Lung (tissue), 12 donors: Measurements from ENCODE around the gene TEX14. TPM values are rescaled to one million over a fixed set of nuclear protein-coding genes. Genes with fewer than 3 reads are reported as not detected.
"Not testable (repeated sequence)": the region's sequence is repeated elsewhere in the genome, so short reads cannot be mapped to it uniquely, and the experiment has no call there.

Source experiments
- ATAC-seq: fragments of 200-7000 bp; cut with Tn5 transposase; one replicate; pipeline ENCODE4 v1.9.1; 2020; ENCODE audit warnings: moderate number of reproducible peaks; ENCODE audit not compliant: insufficient read depth, low FRiP score
- DNase-seq, 3 donors: peaks; one replicate each; pipeline ENCODE4 v3.0.0-alpha.2; 2013 to 2017
- H3K27ac ChIP-seq, 2 donors: one replicate each; pipeline ENCODE4 v1.5.1; 2013; ENCODE audit warnings: mild to moderate bottlenecking in 2 of 2, moderate library complexity in 2 of 2, control low read depth in 1 of 2, inconsistent platforms in 1 of 2, low read depth in 1 of 2, low read length in 1 of 2
- H3K27me3 ChIP-seq, 3 donors: one replicate each; pipeline ENCODE4 v1.5.1; 2013; ENCODE audit warnings: low read length in 2 of 3; ENCODE audit not compliant: control insufficient read depth in 3 of 3, insufficient read depth in 3 of 3
- H3K36me3 ChIP-seq, 4 donors: one replicate each; pipeline ENCODE4 v1.5.1; 2013; ENCODE audit warnings: low read length in 4 of 4, mild to moderate bottlenecking in 1 of 4, moderate library complexity in 1 of 4; ENCODE audit not compliant: control insufficient read depth in 4 of 4, insufficient read depth in 4 of 4
- H3K4me1 ChIP-seq, 5 donors: one replicate each; pipeline ENCODE4 v1.5.1; 2013; ENCODE audit warnings: low read length in 5 of 5, mild to moderate bottlenecking in 2 of 5, moderate library complexity in 1 of 5; ENCODE audit not compliant: control insufficient read depth in 5 of 5, insufficient read depth in 5 of 5
- H3K4me3 ChIP-seq: one replicate; pipeline ENCODE4 v1.5.1; 2013; ENCODE audit warnings: mild to moderate bottlenecking, control low read depth, moderate library complexity
- H3K9ac ChIP-seq, 2 donors: one replicate each; pipeline ENCODE4 v1.5.1; 2013; ENCODE audit warnings: low read length in 2 of 2, control low read depth in 1 of 2; ENCODE audit not compliant: insufficient read depth in 1 of 2
- H3K9me3 ChIP-seq, 4 donors: one replicate each; pipeline ENCODE4 v1.5.1; 2013; ENCODE audit warnings: low read length in 3 of 4, mild to moderate bottlenecking in 1 of 4, moderate library complexity in 1 of 4; ENCODE audit not compliant: control insufficient read depth in 4 of 4, insufficient read depth in 3 of 4
- CTCF ChIP-seq: IDR thresholded peaks from 2 replicates; pipeline ENCODE4 v1.5.1; 2012; ENCODE audit warnings: mild to moderate bottlenecking; ENCODE audit errors: control extremely low read depth, extremely low read depth
- WGBS, 2 donors: extraction: QIAGEN DNeasy Blood & Tissue Kit; methylation state at CpG; one replicate each; pipeline ENCODE4 v1.1.7; 2013; 5-methylcytosine and 5-hydroxymethylcytosine counted together
- polyA plus RNA-seq, 2 donors: library from polyadenylated mRNA; stranded (reverse); fragments of 200-250 nt; gene quantifications; one replicate each; pipeline ENCODE4 v1.2.1, GENCODE V29; 2013
- total RNA-seq, 2 donors: library from RNA; depleted of rRNA in 1 of 2; stranded (reverse); fragments of >200 nt in 1 of 2; gene quantifications; one replicate each; pipeline ENCODE4 v1.2.1, GENCODE V29; 2014 to 2021
- donor health status: control.
- donor health status: control.
- donor health status: Bipolar disorder and iron deficiency.
- donor health status: healthy.
- donor health status: DM: yes; HTN: yes; CAD: no.

Gene TEX14
- total and polyA plus RNA-seq, 4 donors, result 0.13 to 1.5 (median 0.74) TPM; not detected in 1

- H3K9me3 ChIP-seq, result peaks cover 0 to 3% (median 0%) of the 10 kb centered on the region in 4 donors
- peaks cover 0 to 4% (median 0%) of the 10 kb centered on the region in 3 donors for H3K27me3 ChIP-seq
- H3K36me3 ChIP-seq, result no peaks in the 10 kb centered on the region
- H3K27ac ChIP-seq, result no peak overlapping the region
- H3K4me1 ChIP-seq, result peaks cover 0 to 12% (median 6%) of the 10 kb centered on the region in 5 donors
- no peak overlapping the region for H3K9ac ChIP-seq
- no peak for ATAC-seq
- no peak overlapping the region for H3K4me3 ChIP-seq
- no peak for TF ChIP-seq CTCF
- no peak for DNase-seq
- WGBS, 2 donors, result 95 to 98% methylated on average over 2 of the region's 2 CpGs
Measured at GRCh38 chr17:58688521-58688920, 3.3 kb downstream of the TEX14 start.

GRCh38 chr17:58686980-58687379 is 4.9 kb downstream of the TEX14 start:
- ATAC-seq (no peak), DNase-seq (no peak)
- Histone ChIP-seq H3K9me3 (peaks cover 0 to 3% (median 0%) of the 10 kb centered on the region in 4 donors), H3K27me3 (peaks cover 0 to 4% (median 0%) of the 10 kb centered on the region in 3 donors), H3K4me3 (no peak overlapping the region), H3K4me1 (no peaks in the 10 kb centered on the region), H3K9ac (no peak overlapping the region), H3K36me3 (no peaks in the 10 kb centered on the region), H3K27ac (no peak overlapping the region)
- no peak for TF ChIP-seq CTCF
- 72 to 81% methylated on average over 4 of the region's 4 CpGs for WGBS, 2 donors

GRCh38 chr17:58684462-58684861 is 7.4 kb downstream of the TEX14 start:
- not testable (repeated sequence) for H3K27me3 ChIP-seq, H3K36me3 ChIP-seq, H3K9ac ChIP-seq, DNase-seq, ATAC-seq, H3K4me1 ChIP-seq, H3K4me3 ChIP-seq, H3K27ac ChIP-seq, H3K9me3 ChIP-seq
- WGBS, 2 donors, result 92% methylated on average over 6 of the region's 6 CpGs

- H3K36me3 ChIP-seq, result no peaks in the 10 kb centered on the region
- no peak overlapping the region for H3K4me3 ChIP-seq
- no peak for DNase-seq
- WGBS, 2 donors, result 83 to 95% methylated on average over 10 of the region's 10 CpGs
- H3K27ac ChIP-seq, result no peak overlapping the region
- H3K9me3 ChIP-seq, result no peaks in the 10 kb centered on the region
- H3K9ac ChIP-seq, result no peak overlapping the region
- no peaks in the 10 kb centered on the region for H3K4me1 ChIP-seq
- TF ChIP-seq CTCF, result no peak
- no peak for ATAC-seq
- peaks cover 0 to 4% (median 0%) of the 10 kb centered on the region in 3 donors for H3K27me3 ChIP-seq
Measured at GRCh38 chr17:58684003-58684402, 7.8 kb downstream of the TEX14 start.
